ENCODE measurements around the gene DHX57. TPM values are rescaled to one million over a fixed set of nuclear protein-coding genes. Genes with fewer than 3 reads are reported as not detected.
"Not testable (repeated sequence)": the region's sequence is repeated elsewhere in the genome, so short reads cannot be mapped to it uniquely, and the experiment has no call there.

The DHX57 gene
- total RNA-seq, 1 donor from 2014 or later, result 38.6 TPM

GRCh38 chr2:38829971-38830370 is 45.8 kb downstream of the DHX57 start:
- no peaks in the 10 kb centered on the region for H3K9me3 Mint-ChIP-seq (ENCODE audit: unreplicated experiment)
- no peaks in the 10 kb centered on the region for H3K36me3 Mint-ChIP-seq (ENCODE audit: unreplicated experiment)
- H3K4me3 Mint-ChIP-seq (ENCODE audit: unreplicated experiment), result no peak overlapping the region
- peaks cover 2% of the 10 kb centered on the region for H3K27me3 Mint-ChIP-seq (ENCODE audit: unreplicated experiment)
- TF ChIP-seq CTCF (IDR thresholded peaks at IDR 0.05; ENCODE audit: partially characterized antibody, unreplicated experiment), result no peak
- H3K27ac Mint-ChIP-seq (ENCODE audit: unreplicated experiment), result no peak overlapping the region
- H3K4me1 Mint-ChIP-seq (ENCODE audit: low read depth, unreplicated experiment), result no peaks in the 10 kb centered on the region
- DNase-seq, result no peak

DNA sequence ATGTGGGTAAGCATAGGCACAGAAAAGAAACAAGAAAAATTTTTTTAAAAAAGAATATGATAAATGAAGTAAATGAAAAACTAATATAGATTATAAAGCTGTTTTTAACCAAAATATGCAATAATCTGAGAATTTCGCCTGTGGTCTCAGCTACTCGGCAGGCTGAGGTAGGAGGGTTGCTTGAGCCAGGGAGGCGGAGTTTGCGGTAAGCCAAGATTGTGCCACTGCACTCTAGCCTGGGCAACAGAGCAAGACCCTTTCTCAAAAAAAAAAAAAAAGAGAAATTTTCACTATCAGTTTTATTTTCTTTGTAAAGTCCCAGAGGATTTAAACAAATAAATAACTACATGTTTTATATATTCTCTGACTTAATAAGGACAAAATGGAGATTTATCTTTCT is 47.3 kb downstream of the DHX57 start:
- DNase-seq, result no peak
- Mint-ChIP-seq H3K27ac (ENCODE audit: unreplicated experiment) (no peak overlapping the region), H3K36me3 (ENCODE audit: unreplicated experiment) (no peaks in the 10 kb centered on the region), H3K9me3 (ENCODE audit: unreplicated experiment) (peaks cover under 1% of the 10 kb centered on the region), H3K27me3 (ENCODE audit: unreplicated experiment) (peaks cover 2% of the 10 kb centered on the region), H3K4me3 (ENCODE audit: unreplicated experiment) (no peak overlapping the region), H3K4me1 (ENCODE audit: low read depth, unreplicated experiment) (no peaks in the 10 kb centered on the region)
- TF ChIP-seq CTCF (IDR thresholded peaks at IDR 0.05; ENCODE audit: partially characterized antibody, unreplicated experiment), result no peak

DNA sequence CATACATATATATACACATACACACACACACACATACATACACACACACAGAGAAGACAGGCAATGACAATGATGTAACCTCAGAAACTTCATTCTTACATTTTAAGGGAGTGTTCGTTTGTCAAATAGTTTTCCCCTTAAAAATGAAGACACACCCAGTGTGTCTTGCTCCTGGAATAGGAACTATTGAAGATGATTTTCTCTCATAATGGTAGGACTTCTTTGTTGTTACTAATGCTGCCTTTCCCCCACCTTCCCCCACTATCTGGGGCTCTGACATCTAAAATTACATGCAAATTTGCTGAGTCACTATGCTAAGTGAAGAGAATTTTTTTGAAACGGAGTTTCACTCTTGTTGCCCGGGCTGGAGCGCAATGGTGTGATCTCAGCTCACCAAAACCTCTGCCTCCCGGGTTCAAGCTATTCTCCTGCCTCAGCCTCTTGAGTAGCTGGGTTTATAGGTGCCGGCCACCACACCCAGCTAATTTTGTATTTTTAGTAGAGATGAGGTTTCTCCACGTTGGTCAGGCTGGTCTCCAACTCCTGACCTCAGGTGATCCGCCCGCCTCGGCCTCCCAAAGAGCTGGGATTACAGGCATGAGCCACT is 48.1 kb downstream of the DHX57 start:
- H3K9me3 Mint-ChIP-seq (ENCODE audit: unreplicated experiment); H3K4me3 Mint-ChIP-seq (ENCODE audit: unreplicated experiment); DNase-seq; H3K36me3 Mint-ChIP-seq (ENCODE audit: unreplicated experiment); H3K4me1 Mint-ChIP-seq (ENCODE audit: low read depth, unreplicated experiment); H3K27ac Mint-ChIP-seq (ENCODE audit: unreplicated experiment); H3K27me3 Mint-ChIP-seq (ENCODE audit: unreplicated experiment): not testable (repeated sequence)

DNA sequence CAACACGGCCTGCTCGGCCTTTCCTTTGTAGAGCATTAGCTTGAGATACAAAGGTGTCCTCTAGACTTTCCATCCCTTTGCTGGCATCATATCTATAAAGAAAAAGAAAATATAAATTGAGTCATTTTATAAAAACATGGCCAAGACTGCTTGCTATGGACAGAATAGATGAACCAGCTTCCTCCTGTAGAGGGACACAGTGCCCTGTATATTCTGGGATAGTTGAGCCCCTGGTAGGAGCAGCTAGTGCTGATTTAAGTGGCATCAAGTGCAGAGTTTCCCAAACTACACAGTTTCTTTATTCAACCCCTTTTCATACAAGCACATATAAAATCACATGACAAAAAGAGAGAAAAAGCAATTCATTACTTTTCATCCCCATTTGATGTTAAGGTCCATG is 49.8 kb downstream of the DHX57 start:
- Mint-ChIP-seq H3K36me3 (ENCODE audit: unreplicated experiment) (no peaks in the 10 kb centered on the region), H3K9me3 (ENCODE audit: unreplicated experiment) (peaks cover 2% of the 10 kb centered on the region), H3K27me3 (ENCODE audit: unreplicated experiment) (no peaks in the 10 kb centered on the region)

DNA sequence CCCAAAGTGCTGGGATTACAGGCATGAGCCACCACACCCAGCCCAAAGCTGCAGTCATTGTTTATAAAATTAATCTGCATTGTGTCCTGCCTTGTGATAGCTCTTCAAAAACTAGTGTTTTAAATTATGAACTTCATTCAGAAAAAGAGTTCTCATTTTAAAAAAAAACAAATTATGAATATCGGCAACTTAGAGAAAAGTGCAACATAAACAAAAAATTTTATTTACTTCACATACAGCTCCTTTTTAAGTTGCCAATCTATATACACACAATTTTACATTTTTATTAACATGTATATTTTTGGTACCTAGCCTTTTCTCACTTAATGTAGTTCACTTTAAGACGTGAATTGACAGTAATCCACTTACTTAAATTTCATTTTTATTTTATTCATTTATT is 50.8 kb downstream of the DHX57 start:
- Mint-ChIP-seq H3K27ac (ENCODE audit: unreplicated experiment) (no peak overlapping the region), H3K4me1 (ENCODE audit: low read depth, unreplicated experiment) (no peaks in the 10 kb centered on the region), H3K9me3 (ENCODE audit: unreplicated experiment) (peaks cover 2% of the 10 kb centered on the region), H3K36me3 (ENCODE audit: unreplicated experiment) (no peaks in the 10 kb centered on the region), H3K27me3 (ENCODE audit: unreplicated experiment) (no peaks in the 10 kb centered on the region), H3K4me3 (ENCODE audit: unreplicated experiment) (no peak overlapping the region)
- DNase-seq, result no peak
- no peak for TF ChIP-seq CTCF (IDR thresholded peaks at IDR 0.05; ENCODE audit: partially characterized antibody, unreplicated experiment)

More for the DNA sequence above, 49.8 kb downstream of the DHX57 start:
- TF ChIP-seq CTCF (IDR thresholded peaks at IDR 0.05; ENCODE audit: partially characterized antibody, unreplicated experiment), result no peak
- no peak for DNase-seq
- H3K4me1 Mint-ChIP-seq (ENCODE audit: low read depth, unreplicated experiment), result no peaks in the 10 kb centered on the region
- H3K27ac Mint-ChIP-seq (ENCODE audit: unreplicated experiment), result no peak overlapping the region
- no peak overlapping the region for H3K4me3 Mint-ChIP-seq (ENCODE audit: unreplicated experiment)
